Measurements from ENCODE around the gene IMMT. TPM values are rescaled to one million over a fixed set of nuclear protein-coding genes. Genes with fewer than 3 reads are reported as not detected.
A peak's percentile ranks its signal among the peaks of the same experiment; 100 is the strongest.
"Not testable (repeated sequence)": the region's sequence is repeated elsewhere in the genome, so short reads cannot be mapped to it uniquely, and the experiment has no call there.

Gene IMMT
- polyA plus RNA-seq (ENCODE audit: insufficient read length in 10 of 10): 10 to 100 TPM; 58.6 to 84.7 (median 72.5) TPM
- long read RNA-seq, donor 1, partial matches to known transcripts: 6 of 17 reads
- long read RNA-seq, donor 1, other reads (novel, unspliced or antisense): 11 of 17 reads
- long read RNA-seq, donor 2, partial matches to known transcripts: 11 of 19 reads
- long read RNA-seq, donor 2, other reads (novel, unspliced or antisense): 6 of 19 reads
- long read RNA-seq, donor 3: 0 reads
- long read RNA-seq, donor 4, partial matches to known transcripts: 15 of 15 reads
- long read RNA-seq, donor 4, other reads (novel, unspliced or antisense): 0 of 15 reads
- long read RNA-seq, donor 5, partial matches to known transcripts: 25 of 26 reads
- long read RNA-seq, donor 5, other reads (novel, unspliced or antisense): 0 of 26 reads
- long read RNA-seq, donor 6, partial matches to known transcripts: 6 of 39 reads
- long read RNA-seq, donor 6, other reads (novel, unspliced or antisense): 33 of 39 reads
- long read RNA-seq, donor 7, partial matches to known transcripts: 18 of 25 reads
- long read RNA-seq, donor 7, other reads (novel, unspliced or antisense): 5 of 25 reads
- long read RNA-seq, donor 8, partial matches to known transcripts: 0 of 9 reads
- long read RNA-seq, donor 8, other reads (novel, unspliced or antisense): 9 of 9 reads
- long read RNA-seq, donor 9: 0 reads

- DNase-seq: peak; percentile 96 to 99 (median 98)
These were observed at the start of gene IMMT for GRCh38 chr2:86195055-86195807. Gene IMMT, minus strand, starts transcription at chr2:86195462. Its CDS starts 80 bp downstream, at chr2:86195382.

- DNase-seq: not testable (repeated sequence)
These were observed 49.5 kb upstream of the IMMT start for GRCh38 chr2:86244781-86245180.

GRCh38 chr2:86243950-86244733, 48.9 kb upstream of the IMMT start:
- DNase-seq: no peak

GRCh38 chr2:86243272-86243671, 48.0 kb upstream of the IMMT start:
- no peak for DNase-seq

- no peak for DNase-seq
These were observed 46.3 kb upstream of the IMMT start for GRCh38 chr2:86241611-86242010.

- DNase-seq: no peak
These were observed 45.0 kb upstream of the IMMT start for GRCh38 chr2:86240251-86240650.

GRCh38 chr2:86239745-86240144, 44.5 kb upstream of the IMMT start:
- no peak for DNase-seq

- DNase-seq: no peak
These were observed 44.1 kb upstream of the IMMT start for GRCh38 chr2:86239326-86239725.

GRCh38 chr2:86238354-86238753, 43.1 kb upstream of the IMMT start:
- DNase-seq: no peak

- DNase-seq: no peak
These were observed 41.9 kb upstream of the IMMT start for GRCh38 chr2:86237172-86237571.

- no peak for DNase-seq
These were observed 40.1 kb upstream of the IMMT start for GRCh38 chr2:86235196-86235980.

- DNase-seq: no peak
These were observed 39.4 kb upstream of the IMMT start for GRCh38 chr2:86234563-86235131.

- no peak for DNase-seq
These were observed 38.2 kb upstream of the IMMT start for GRCh38 chr2:86233436-86233835.

- no peak for DNase-seq
These were observed 37.6 kb upstream of the IMMT start for GRCh38 chr2:86232910-86233309.

- DNase-seq: no peak
These were observed 37.1 kb upstream of the IMMT start for GRCh38 chr2:86232373-86232784.

- no peak for DNase-seq
These were observed 36.6 kb upstream of the IMMT start for GRCh38 chr2:86231680-86232372.

GRCh38 chr2:86230961-86231360, 35.7 kb upstream of the IMMT start:
- no peak for DNase-seq

- no peak for DNase-seq
These were observed 34.0 kb upstream of the IMMT start for GRCh38 chr2:86229221-86229620.

- not testable (repeated sequence) for DNase-seq
These were observed 33.3 kb upstream of the IMMT start for GRCh38 chr2:86228574-86228973.

GRCh38 chr2:86227685-86228084, 32.4 kb upstream of the IMMT start:
- no peak for DNase-seq
